ENCODE data around the gene TAS2R43. TPM values are rescaled to one million over a fixed set of nuclear protein-coding genes. Genes with fewer than 3 reads are reported as not detected.
"Not testable (repeated sequence)": the region's sequence is repeated elsewhere in the genome, so short reads cannot be mapped to it uniquely, and the experiment has no call there.

TAS2R43 gene
- total RNA-seq, 1 donor from 2014 or later: not detected

DNA sequence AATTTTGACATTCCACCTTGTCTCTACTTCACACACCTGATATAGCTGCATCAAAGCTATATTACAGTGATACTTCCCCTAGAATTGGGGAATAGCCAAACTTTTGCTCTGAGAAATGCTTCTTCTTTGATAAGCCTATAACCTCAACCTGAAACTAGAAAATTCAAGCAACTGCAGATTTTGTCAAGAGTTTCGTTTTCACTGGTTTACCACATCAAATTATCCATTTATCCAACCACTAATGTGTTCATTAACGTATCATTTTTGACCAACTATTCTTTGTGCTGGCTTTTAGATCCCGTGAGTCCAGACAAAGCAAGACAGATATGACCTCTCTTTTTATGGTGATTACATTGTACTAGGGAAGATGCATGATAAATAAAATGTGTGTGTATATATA lies 16.5 kb downstream of the TAS2R43 start:
- TF ChIP-seq, protein P1, sequence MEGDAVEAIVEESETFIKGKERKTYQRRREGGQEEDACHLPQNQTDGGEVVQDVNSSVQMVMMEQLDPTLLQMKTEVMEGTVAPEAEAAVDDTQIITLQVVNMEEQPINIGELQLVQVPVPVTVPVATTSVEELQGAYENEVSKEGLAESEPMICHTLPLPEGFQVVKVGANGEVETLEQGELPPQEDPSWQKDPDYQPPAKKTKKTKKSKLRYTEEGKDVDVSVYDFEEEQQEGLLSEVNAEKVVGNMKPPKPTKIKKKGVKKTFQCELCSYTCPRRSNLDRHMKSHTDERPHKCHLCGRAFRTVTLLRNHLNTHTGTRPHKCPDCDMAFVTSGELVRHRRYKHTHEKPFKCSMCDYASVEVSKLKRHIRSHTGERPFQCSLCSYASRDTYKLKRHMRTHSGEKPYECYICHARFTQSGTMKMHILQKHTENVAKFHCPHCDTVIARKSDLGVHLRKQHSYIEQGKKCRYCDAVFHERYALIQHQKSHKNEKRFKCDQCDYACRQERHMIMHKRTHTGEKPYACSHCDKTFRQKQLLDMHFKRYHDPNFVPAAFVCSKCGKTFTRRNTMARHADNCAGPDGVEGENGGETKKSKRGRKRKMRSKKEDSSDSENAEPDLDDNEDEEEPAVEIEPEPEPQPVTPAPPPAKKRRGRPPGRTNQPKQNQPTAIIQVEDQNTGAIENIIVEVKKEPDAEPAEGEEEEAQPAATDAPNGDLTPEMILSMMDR (IDR thresholded peaks at IDR 0.05): no peak
- no peak for ATAC-seq
- Histone ChIP-seq H3K36me3 (no peaks in the 10 kb centered on the region), H3K9me3 (no peaks in the 10 kb centered on the region), H3K27ac (no peak overlapping the region), H3K4me3 (no peak overlapping the region), H3K4me1 (no peaks in the 10 kb centered on the region), H3K27me3 (ENCODE audit: low read depth) (no peaks in the 10 kb centered on the region)
- intact Hi-C loops (cut with DNase I): no loop called here
- DNase-seq: no peak

DNA sequence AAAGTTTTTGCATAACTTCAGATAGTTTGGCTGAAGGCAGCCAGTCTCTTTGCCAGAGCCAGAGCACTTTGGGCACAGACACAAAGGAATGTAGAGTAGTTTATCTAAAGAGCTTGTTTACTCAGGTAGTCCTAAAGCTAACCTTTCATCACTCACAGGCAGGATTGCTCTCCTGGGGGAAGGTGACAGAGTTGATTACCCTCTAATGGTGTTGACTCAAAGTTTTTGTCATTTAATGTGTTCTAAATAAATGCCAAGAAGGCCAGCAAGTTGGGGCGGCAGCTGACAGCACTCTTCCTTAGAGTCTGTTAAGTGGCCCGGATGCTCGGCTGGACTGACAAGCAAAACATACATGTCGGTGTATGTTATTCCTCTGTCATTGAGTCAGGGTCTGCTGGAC lies 20.7 kb downstream of the TAS2R43 start:
- DNase-seq (no peak), ATAC-seq (no peak)
- no peaks in the 10 kb centered on the region for H3K9me3 ChIP-seq
- intact Hi-C loops (cut with DNase I): no loop called here
- H3K4me1 ChIP-seq: no peaks in the 10 kb centered on the region
- H3K27ac ChIP-seq: no peak overlapping the region
- no peaks in the 10 kb centered on the region for H3K36me3 ChIP-seq
- no peak overlapping the region for H3K4me3 ChIP-seq
- TF ChIP-seq, protein P1 (IDR thresholded peaks at IDR 0.05): no peak
- H3K27me3 ChIP-seq (ENCODE audit: low read depth): no peaks in the 10 kb centered on the region

DNA sequence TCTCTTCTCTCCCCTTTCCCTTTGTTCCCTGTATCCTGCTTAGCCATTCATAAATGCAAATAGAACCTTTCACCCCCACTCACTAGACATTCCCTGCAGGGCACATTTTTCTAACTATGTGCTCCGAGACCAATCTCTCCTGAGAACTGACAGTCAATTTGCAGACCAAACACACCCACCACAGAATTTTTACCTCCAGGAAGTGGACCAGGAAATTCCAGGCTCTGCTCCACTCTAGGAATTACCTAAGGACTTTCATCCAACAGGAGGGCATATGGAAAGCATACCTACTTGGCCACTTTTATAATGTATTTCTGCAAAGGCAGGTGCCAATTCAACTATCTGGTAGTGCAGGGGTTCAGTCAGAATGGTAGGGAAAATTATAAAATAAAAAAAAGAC lies 21.1 kb downstream of the TAS2R43 start:
- TF ChIP-seq, protein P1 (IDR thresholded peaks at IDR 0.05): no peak
- ATAC-seq (no peak), DNase-seq (no peak)
- no peaks in the 10 kb centered on the region for H3K9me3 ChIP-seq
- no peak overlapping the region for H3K27ac ChIP-seq
- no peaks in the 10 kb centered on the region for H3K4me1 ChIP-seq
- H3K36me3 ChIP-seq: no peaks in the 10 kb centered on the region
- no peak overlapping the region for H3K4me3 ChIP-seq
- intact Hi-C loops (cut with DNase I): no loop called here
- H3K27me3 ChIP-seq (ENCODE audit: low read depth): no peaks in the 10 kb centered on the region

DNA sequence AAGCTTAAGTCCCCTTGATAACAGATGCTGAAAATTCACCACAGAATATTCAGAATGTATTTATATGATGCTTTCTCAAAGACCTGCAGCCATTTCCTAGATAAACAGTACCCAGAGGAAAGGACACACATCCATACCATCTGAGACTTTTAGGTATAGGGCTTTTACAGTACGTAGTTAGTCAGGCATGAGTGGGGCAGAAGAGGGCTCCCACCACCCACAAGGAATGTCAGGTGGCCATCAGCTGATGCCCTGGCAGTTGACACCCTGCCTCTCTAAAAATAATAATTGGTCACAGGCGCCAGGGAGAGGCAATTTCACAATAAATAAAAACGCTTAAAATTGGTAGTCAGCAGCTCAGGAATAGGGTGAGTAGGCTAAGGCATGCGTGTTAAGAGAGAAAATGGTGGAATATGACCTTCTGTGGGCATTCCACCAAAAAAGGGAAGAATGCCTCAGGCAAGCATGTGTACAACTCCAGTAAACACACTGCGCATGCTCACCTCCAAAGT lies 22.2 kb downstream of the TAS2R43 start:
- H3K27me3 ChIP-seq (ENCODE audit: low read depth): no peaks in the 10 kb centered on the region
- H3K36me3 ChIP-seq: no peaks in the 10 kb centered on the region
- no peaks in the 10 kb centered on the region for H3K9me3 ChIP-seq
- intact Hi-C loops (cut with DNase I): no loop called here
- TF ChIP-seq, protein P1 (IDR thresholded peaks at IDR 0.05): no peak
- ATAC-seq: no peak
- no peak overlapping the region for H3K27ac ChIP-seq
- no peak for DNase-seq
- no peaks in the 10 kb centered on the region for H3K4me1 ChIP-seq
- no peak overlapping the region for H3K4me3 ChIP-seq

DNA sequence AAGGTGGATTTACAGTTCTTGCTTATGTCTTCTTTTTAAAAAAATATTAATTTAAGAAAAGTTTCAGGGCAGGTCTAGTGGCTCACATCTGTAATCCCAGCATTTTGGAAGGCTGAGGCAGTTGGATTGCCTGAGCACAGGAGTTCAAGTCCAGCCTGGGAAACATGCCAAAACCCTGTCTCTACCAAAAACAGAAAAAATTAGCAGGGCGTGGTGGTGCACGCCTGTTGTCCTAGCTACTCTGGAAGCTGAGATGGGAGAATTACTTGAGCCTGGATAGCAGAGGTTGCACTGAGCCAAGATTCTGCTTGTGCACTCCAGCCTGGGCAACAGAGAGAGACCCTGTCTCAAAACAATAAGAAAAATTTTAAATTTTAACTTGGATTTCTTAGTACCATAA lies 24.6 kb downstream of the TAS2R43 start:
- no peak overlapping the region for H3K4me3 ChIP-seq
- H3K27ac ChIP-seq: no peak overlapping the region
- intact Hi-C loops (cut with DNase I): no loop called here
- ATAC-seq (no peak), DNase-seq (no peak)
- no peaks in the 10 kb centered on the region for H3K36me3 ChIP-seq
- H3K4me1 ChIP-seq: no peaks in the 10 kb centered on the region
- no peaks in the 10 kb centered on the region for H3K27me3 ChIP-seq (ENCODE audit: low read depth)
- H3K9me3 ChIP-seq: no peaks in the 10 kb centered on the region
- TF ChIP-seq, protein P1 (IDR thresholded peaks at IDR 0.05): no peak

DNA sequence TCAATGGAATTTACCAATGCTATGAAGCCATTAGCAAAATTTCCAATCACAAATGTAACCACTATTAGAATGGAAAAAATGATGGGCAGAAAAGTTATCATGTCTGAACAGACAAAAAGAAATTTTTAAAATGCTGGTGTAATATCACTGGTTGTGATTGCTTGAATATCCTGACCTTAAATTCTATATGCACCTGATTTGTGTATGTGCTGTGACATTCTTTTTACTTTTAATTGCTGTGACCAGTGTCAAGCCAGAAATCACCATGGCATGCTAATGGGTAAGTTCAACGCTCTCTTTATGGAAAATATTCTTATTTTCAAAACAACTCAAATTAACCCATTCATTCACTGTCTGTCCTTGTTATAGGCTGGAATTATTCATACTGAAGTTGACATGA lies 29.9 kb downstream of the TAS2R43 start, which contains the start of gene TAS2R46:
TAS2R46 (minus strand) TSS at position 101 of the 400 bp plus-strand sequence; CDS start at position 101, 0 bp downstream.
- H3K36me3 ChIP-seq; ATAC-seq; H3K27ac ChIP-seq; H3K4me3 ChIP-seq; DNase-seq; H3K4me1 ChIP-seq; H3K9me3 ChIP-seq; H3K27me3 ChIP-seq (ENCODE audit: low read depth); intact Hi-C loops (cut with DNase I): not testable (repeated sequence)
